NCI-H460 (cell line): ENCODE data around the gene ZSCAN5C. TPM values are rescaled to one million over a fixed set of nuclear protein-coding genes. Genes with fewer than 3 reads are reported as not detected.
"Not testable (repeated sequence)": the region's sequence is repeated elsewhere in the genome, so short reads cannot be mapped to it uniquely, and the experiment has no call there.

Experiments
- DNase-seq: peaks from one replicate; pipeline ENCODE4 v3.0.0-alpha.2; 2016; ENCODE audit warnings: low read depth; ENCODE audit errors: extremely low read depth
- total RNA-seq: library from RNA; depleted of rRNA; stranded (reverse); fragments of >200 nt; shearing (Covaris generic); gene quantifications from 2 replicates; pipeline ENCODE4 v1.2.3, GENCODE V29; 2014

Gene ZSCAN5C
- total RNA-seq, 1 experiment from 2014 or later = not detected

DNA sequence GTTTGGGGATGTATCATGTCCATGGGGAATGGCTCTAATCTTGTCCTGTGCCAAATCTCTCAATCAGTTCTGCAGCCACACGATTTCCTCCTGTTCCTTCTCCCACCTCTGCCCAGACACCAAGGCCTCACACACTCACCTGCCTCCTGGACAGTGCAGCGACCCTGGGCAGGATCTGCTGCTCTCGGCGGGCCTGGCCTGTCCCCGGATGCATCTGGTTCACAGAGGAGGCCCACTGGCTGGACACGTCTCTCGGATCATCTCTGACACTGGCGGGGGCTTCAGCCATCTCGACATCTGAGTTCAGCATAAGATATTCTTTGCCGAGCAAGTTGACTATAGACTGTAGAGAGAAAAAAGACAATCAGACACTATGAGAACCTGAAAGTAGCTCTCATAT is 10.4 kb upstream of the ZSCAN5C start:
- no peak for DNase-seq

DNA sequence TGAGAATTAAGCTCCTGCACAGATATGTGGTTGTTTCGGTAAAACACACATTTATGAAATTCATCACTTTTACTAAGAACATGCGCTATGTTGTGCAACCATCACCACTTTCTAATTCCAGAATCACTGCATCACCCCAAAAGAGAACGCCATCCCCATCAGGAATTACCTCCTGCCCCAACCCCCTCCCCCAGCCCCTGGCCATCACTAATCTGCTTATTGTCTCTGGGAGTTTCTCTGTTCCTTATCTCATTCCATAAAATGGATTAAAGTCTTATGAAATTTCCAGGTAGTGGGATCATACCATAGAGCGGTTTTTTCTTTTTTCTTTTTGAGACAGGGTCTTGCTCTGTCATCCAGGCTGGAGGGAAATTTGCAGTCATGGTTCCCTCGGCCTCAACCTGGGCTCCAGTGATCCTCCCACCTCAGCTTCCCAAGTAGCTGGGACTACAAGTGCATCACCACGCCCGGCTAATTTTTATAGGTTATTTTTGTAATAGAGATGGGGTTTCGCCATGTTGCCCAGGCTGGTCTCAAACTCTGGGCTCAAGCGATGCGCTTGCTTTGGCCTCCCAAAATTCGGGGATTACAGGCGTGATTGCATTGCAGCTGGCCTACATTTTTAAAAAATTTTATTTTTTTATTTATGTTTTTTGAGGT is 8.0 kb upstream of the ZSCAN5C start:
- no peak for DNase-seq

DNA sequence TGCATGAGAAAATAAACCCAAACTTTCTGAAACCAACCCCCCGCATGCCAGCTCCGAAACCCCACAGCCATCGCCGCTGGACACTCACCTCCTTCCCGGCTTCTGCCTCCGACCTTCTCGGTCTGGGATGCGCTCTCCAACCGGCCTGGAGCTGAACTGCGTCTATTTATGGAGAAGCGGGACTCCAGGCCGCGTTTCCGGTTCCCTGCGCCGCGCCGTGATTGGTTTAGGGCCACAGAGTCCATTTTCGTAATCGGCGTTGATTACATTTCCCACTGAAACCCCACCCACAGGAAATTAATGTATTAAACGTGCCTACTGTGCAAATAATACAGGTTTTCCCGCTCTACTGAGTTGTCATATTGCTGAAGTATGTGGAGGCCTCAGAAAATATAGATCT is 4.4 kb upstream of the ZSCAN5C start, which contains the start of gene ZSCAN5B:
Gene ZSCAN5B (minus strand): TSS at position 138 of the 400 bp plus-strand sequence. CDS start 4,731 bp downstream, outside the sequence.
- not testable (repeated sequence) for DNase-seq

DNA sequence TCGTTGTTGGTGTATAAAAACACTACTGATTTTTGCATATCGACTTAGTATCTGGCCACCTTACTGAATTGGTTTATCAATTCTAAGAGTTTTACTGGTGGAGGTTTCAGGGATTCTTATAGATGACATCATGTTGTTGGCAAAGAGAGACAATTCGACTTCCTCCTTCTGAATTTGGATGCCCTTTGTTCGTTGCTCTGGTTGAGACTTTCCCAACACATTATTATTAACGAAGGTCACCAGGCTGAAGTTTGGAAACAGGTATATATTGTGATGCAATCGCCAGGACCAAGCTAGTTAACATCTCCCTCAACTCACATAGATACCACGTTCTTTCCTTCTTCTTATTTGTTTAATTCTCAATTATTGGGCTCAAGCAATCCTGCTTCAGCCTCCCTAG is 2.4 kb upstream of the ZSCAN5C start:
- no peak for DNase-seq

DNA sequence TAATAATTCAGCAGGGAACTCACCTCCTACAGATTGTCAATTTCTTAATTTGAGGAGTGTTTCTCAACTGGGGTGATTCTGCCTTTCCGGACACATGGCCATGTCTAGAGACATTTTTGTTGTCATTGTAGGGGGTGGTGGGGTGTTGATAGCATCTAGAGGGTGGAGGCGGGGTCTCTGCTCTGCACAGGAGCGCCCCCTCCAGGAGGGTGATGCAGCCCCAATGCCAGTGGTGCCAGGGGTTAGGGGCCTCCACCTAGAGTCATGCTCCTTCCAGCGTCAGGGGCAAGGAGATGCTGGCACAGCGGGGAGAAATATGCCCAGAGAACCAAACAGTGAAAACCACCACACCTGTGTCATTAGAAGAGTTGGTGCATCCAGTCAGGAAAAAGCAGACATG is 5.5 kb downstream of the ZSCAN5C start:
- DNase-seq = not testable (repeated sequence)

DNA sequence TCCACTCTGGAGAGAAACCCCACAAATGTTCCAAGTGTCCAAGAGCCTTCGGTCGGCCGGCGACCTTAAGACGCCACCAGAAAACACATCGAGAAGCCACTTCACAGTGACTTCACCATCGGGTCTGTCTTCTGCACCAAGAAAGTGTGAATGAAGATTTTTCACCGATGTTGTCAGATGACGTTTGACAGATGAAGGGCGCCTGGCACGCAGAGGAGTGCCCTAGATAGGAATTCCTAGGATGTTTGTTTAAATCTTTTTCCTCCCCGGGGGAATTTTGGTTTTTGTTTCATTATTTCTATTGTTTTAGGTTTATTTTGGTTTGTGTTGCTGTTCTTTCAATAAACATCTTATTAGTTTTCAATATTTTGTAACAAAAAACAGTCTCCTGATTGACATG is 7.0 kb downstream of the ZSCAN5C start:
- no peak for DNase-seq

DNA sequence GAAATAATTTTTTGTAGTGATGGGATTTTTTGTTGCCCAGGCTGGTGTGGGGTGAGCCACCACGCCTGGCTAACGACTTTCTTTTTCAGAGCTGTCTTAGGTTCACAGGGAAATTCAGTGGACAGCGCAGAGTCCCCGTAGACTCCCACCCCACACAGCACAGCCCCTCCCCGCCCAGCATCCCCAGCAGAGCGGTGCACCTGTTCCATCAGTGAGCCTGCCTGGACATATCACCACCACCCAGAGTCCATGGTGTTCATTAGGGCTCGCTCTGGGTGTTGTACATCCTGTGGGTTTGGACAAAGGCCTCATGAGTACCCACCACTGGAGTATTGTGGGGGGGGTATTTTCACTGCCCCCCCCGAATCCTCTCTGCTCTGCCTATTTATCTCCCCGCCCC is 8.0 kb downstream of the ZSCAN5C start:
- not testable (repeated sequence) for DNase-seq

DNA sequence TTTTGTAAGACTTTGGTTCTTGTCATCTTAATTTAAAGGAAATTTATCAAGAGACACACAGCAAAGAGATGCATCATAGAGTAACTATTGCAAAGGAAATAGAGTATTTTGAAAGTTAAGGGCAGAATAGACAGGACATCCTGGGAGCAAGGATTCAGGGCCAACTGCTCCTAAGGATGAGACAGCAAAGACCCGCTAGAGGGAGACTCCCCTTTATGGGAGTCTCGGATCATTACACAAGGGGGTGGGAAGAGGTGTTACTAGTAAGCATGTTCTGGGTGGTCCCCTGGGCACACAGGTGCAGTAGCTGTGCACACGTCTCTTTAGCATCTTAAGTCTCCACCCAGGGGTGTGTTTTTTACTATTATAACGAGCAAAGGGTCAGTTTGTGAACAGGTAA is 9.6 kb downstream of the ZSCAN5C start:
- DNase-seq = no peak

DNA sequence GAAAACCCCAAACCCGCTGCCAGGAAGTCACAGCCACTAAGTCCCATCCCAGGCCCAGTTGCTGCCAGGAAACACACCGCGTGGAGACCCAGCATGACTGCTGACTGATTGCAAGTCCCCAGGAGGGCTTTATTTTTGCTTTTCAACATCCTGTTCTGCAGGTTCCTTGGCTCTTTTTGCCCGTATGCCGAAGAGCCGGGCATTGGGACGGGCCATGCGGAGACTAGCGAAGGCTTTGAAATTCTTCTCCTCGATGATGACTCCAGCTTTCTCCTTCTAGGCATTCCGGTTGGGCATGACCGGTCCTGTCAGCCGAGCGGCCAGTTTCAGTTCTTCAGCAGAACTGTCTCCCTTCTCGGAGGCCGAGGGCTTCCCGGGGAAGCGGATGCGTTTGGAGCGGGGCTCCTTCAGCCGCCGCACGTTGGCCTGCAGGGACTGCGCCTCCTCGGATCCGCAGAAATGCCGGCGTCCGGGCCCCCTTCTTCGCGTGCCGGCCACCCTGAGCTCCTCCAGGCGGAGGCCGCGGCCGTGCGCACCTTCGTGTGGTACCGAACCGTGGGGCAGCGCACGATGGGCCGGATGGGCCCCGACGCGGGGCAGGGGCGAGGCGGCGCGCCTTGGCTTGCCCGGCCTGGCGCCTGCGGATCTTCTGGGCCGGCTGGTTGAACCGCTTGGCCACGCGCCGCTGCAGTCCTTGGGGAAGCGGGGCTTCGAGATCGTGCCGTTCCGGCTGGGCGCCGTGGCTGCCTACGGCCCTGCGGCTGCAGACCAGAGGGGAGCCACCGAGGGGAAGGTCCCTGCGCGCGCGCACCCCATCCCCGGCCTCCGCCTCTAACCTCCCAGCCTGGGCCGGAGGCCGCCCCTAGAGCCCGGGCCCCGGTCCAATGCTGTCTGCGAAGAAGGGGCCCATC is 15.2 kb downstream of the ZSCAN5C start:
- no peak for DNase-seq

DNA sequence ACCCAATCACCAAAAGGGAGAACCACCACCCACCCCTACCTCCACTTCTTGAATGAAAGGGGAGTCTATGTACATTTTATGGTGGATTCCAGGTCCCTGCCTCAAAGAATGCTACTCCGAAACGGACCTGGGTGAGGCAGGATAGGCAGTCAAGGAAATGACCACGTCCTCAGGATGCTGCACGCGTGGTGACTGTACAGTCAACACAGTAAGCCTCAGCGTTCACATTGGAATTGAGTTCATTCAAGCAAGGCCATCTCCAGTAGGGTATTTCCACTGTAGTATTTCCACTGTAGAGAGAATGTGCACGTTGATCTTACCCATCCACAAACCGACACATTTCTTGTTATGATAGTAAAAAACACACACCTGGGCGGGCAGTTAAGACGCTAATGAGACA is 16.9 kb downstream of the ZSCAN5C start:
- no peak for DNase-seq

DNA sequence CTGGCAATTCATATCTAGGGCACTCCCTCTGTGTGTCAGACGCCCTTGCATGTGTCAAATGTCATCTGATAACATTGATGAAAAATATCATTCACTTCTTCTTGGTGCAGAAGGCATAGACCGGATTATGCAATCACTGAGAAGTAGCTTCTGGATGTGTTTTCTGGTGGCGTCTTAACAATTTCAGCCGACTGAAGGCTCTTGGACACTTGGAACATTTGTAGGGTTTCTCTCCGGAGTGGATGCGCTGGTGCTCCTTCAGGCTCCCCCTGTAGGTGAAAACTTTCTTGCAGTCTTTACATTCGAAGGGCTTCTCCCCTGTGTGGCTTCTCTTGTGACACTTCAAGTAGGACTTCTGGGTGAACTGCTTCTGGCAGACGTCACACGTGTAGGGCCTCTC is 19.4 kb downstream of the ZSCAN5C start:
- not testable (repeated sequence) for DNase-seq

DNA sequence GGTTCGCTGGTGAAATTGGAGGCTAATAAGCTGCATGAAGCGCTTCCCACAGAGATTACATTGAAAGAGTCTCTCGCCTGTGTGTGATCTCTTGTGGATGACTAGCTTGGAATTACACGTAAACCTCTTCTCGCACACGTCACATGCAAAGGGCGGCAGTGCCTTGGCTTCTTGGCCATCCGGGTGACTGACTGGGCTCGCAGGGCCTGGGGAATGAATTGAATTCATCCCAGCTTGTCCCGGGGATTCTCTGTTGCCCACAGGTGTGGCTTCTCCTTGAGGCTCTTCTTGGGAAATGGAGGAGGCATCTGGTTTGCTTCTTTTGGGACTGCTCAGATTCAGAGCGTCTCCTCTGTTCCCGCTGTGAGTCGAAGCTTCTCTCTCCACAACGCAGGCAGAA is 19.8 kb downstream of the ZSCAN5C start:
- no peak for DNase-seq

DNA sequence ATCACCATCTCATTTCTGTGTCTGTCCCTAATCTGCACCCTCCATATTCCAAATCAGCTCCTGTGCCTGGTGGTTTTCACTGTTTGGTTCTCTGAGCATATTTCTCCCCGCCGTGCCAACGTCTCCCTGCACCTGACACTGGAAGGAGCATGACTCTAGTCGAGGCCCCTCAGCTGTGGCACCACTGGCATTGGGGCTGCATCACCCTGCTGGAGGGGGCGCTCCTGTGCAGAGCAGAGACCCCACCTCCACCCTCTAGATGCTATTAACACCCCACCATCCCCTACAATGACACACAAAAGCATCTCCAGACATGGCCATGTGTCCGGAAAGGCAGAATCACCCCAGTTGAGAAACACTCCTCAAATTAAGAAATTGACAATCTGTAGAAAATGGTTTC is 20.8 kb downstream of the ZSCAN5C start:
- no peak for DNase-seq

DNA sequence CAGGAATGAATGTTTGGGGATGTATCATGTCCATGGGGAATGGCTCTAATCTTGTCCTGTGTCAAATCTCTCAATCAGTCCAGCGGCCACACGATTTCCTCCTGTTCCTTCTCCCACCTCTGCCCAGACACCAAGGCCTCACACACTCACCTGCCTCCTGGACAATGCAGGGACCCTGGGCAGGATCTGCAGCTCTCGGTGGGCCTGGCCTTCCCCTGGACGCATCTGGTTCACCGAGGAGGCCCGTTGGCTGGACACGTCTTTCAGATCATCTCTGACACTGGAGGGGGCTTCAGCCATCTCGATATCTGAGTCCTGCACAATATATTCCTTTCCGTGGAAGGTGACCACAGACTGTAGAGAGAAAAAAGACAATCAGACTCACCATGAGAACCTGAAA is 21.4 kb downstream of the ZSCAN5C start:
- no peak for DNase-seq

DNA sequence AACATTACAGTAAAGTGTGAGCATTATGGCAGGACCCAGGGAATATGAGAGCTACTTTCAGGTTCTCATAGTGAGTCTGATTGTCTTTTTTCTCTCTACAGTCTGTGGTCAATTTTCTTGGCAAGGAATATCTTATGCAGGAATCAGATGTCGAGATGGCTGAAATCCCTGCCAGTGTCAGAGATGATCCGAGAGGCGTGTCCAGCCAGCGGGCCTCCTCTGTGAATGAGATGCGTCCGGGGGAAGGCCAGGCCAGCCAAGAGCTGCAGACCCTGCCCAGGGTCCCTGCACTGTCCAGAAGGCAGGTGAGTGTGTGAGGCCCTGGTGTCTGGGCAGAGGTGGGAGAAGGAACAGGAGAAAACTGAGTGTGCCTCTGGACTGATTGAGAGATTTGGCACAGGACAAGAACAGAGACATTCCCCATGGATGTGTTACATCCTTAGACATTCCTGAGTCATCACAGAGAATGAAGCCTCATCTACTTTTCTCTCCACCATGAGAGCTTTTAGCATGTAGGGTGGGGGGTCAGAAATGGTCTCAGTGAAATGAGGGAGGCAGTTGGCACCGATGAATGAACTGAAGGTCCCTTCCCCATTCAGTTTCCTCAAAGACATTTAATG is 43.2 kb downstream of the ZSCAN5C start:
- peak; percentile 84 for DNase-seq

DNA sequence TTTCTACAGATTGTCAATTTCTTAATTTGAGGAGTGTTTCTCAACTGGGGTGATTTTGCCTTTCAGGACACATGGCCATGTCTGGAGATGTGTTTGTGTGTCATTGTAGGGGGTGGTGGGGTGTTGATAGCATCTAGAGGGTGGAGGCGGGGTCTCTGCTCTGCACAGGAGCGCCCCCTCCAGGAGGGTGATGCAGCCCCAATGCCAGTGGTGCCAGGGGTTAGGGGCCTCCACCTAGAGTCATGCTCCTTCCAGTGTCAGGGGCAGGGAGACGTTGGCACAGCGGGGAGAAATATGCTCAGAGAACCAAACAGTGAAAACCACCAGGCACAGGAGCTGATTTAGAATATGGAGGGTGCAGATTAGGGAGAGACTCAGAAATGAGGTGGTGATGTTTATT is 43.7 kb downstream of the ZSCAN5C start:
- not testable (repeated sequence) for DNase-seq

DNA sequence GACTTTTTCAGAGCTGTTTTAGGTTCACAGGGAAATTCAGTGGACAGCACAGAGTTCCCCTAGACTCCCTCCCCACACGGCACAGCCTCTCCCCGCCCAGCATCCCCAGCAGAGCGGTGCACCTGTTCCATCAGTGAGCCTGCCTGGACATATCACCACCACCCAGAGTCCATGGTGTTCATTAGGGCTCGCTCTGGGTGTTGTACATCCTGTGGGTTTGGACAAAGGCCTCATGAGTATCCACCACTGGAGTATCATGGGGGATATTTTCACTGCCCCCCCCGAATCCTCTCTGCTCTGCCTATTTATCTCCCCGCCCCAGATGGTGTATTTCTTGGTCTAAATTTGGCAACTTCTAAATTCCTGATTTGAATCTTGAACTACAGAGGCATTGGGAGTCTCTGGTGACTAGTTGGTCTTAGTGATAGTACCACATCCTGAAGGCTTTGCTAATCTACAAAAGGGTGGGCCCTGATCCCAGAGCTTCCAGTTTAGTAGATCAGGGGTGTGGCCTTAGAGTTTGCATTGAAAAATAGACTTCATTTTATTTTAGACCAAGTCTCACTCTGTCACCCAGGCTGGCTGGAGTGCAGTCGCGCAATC is 46.8 kb downstream of the ZSCAN5C start:
- DNase-seq = not testable (repeated sequence)

DNA sequence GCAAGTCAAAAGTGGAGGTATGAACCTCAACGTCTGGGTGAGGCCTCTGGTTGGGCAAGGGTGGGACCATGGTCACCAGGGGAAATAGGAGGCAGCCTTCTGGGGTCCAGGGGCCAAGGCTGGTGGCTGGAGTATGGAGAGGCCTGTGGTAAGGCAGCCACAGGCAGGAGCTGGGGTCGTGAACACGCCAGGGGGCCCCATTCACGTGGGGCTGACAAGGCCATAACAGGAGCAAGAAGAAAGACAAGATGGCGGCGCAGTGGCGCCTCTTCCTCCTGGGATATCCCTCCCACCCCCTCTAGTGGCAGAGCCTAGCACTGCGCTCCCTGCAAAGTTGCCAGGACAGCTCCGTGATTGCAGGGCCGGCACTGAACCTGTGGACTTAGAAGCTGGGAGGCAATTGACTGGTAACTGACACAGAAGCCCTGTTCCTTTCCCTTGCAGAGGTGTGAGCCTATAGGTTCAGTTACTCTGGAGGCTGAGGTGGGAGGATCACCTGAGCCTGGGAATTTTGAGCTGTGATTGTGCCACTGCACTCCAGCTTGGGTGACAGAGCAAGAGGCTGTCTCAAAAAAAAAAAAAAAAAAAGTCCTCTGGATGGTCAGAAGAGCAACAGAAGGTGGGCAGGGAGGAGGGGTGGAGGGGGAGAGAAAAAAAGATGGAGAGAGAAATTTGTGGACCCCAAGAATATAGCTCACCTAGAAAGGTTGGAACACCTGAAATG is 50.8 kb downstream of the ZSCAN5C start:
- DNase-seq = peak; percentile 75

DNA sequence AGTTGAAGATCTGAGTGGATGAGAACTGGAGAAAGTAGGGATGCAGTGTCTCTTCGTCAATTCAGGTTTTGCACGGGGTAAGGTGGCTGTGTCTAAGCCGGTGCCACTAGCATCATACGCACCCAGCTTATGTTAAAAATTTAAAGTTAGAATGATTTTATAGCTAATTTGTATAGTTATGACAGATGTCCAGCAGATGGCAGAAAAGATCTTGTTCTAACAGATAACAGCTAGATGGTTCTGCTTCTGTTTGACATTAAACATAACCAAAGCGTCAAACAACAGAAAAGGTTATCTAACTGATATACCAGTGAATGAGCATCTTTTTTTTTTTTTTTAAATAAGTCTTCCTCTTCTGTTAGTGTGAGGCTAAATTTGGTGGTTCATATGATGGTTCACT is 51.7 kb downstream of the ZSCAN5C start:
- DNase-seq = peak; percentile 59

DNA sequence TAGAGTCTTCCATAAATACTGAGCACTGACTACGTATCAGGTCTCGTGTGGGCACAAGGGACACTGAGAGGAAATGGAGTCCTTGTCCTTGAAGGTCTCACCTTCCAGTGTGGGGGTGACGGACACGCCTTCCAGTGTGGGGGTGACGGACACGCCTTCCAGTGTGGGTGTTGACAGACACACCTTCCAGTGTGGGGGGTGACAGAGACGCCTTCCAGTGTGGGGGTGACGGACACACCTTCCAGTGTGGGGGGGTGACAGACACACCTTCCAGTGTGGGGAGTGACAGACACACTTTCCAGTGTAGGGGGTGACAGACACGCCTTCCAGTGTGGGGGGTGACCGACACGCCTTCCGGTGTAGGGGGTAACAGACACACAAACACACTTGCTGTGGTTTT is 56.2 kb downstream of the ZSCAN5C start:
- no peak for DNase-seq
